ENCODE data around the gene NRG3.
"Not testable (repeated sequence)": the region's sequence is repeated elsewhere in the genome, so short reads cannot be mapped to it uniquely, and the experiment has no call there.

The NRG3 gene

GRCh38 chr10:82622479-82622878 is 747.5 kb downstream of the NRG3 start:
- no peak for DNase-seq

DNA sequence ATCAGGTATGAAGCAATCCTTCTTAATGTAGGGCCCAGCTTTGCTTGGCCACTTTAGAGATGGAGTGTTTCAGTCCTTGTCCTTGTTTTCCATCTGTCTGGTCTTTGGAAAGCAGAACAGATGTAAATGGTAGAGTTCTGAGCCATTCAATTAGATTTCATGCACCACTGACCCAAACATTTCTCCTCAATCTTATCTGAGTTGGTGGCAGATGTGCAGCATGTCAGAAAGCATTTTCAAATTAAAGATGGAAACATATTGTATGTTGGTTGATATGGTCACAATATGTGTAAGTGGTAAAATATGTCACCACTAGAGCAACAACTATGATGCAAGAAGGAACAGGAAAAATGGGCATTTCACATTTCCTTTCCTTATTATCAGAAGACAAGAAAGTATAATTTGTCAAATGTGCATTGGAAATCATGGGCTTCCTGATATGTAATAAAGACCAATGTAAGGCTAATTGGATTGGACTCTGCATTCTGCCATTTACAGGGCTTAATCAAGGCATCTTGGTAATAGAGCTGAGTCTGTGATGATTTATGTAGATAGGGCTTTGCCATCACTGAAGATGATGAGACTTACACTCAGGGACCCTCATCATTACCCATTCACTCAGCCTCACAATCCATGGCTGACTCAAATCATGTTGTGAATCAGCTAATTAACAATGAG is 750.7 kb downstream of the NRG3 start:
- no peak for DNase-seq

DNA sequence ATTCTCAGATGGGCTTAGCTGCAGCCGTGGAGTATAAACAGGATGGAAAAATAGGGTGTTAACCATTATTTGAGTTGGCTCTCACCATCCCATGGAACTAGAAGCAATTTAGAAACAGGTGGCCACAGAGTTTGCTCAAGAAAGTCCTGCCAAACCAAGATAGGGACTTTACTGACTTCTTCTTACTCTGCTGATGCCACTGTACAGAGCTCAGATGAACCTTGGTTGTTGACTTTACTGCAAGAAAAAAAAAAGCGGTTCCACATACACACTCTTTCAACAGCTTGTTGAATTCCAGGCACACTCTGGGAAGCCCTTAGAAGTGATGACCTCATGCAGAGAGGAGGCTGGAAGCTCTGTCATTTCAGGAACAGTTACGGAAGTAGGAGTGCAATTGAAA is 753.4 kb downstream of the NRG3 start:
- DNase-seq: no peak

DNA sequence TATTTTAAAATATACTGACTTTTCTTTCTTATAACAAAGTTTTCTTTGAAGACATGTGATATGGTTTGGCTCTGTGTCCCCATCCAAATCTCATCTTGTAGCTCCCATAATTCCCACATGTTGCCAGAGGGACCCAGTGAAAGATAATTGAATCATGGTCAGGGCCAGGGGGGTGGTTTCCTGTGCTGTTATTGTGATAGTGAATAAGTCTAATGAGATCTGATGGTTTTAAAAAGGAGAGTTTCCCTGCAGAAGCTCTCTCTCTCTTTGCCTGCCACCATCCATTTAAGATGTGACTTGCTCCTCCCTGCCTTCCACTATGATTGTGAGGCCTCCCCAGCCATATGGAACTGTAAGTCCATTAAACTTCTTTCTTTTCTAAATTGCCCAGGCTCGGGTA is 768.1 kb downstream of the NRG3 start:
- DNase-seq: no peak

DNA sequence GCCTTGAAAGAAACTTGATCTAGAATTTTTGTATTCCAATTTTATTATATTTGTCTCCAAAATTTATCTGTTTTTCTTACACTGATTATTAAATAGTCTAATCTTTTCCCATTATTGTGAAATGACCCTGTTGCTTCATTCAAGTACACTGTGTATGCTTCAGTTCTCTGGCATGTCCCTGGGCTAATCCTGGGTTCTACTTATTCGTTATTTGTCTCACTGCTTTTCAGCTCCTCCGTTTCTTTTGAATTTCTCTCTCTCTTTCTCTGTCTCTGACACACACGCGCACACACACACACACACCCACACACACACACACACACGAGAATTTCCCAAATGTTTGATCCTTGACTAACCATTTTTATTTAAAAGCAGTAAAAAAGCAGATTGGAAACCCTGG is 768.6 kb downstream of the NRG3 start:
- DNase-seq: no peak

DNA sequence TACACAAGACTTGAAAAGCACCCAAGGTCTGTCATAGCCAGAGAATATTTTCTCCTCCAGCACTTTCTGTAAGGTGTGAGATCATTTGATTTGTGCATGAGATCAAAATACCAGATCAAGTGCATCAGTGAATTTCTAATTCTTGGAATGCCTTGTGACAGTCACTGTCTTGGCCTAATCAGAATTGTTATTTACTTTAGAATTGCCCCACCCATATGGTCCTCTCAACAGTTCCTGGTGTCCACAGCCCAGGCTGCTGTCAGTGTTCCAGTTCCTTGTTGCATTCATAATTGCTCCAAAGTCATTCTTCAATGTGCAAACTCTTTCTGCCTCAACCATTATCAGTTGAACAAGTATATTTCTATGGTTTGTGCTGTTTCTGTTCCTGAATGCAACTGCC is 770.2 kb downstream of the NRG3 start:
- no peak for DNase-seq

DNA sequence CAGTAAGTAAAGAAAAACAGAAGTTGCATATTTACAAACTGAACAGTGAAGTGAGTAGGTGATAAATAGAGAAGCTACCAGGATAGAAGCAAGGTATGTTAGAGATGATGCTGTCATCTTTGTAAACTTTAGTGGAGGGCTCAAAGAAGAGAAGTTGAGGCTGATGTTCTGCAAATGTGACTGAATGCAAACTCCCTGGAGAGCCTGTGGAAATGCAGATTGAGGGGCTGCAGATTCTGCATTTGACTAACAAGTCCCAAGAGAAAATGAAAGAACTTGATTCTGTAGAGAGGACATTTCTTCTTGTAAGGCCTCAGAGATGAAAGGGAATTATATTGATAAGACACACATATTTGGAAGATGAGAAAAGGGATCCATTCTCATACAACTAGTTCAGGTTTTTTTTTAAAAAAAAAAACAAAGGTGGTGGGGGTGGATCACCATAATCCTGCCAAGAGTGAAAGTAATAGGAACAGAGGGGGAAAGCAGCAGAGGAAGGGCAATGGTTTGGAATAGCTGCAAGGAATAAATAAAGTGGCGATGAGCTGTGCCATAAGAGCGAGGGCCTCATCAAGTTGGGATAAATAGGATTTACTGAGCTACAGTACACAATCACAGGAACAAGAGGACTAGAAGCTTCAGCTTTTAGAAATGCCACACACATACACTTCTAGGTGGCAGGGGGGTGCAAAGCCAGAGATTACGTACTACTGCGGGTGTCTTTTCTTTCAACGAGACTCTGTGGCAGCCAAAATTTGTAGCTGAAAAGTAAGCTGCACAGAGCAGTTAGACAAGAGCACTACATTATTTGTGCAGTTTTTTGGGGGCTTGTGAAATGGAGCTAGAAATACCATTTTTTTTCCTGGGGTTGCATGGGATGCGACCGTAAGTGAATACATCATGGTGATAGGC is 778.5 kb downstream of the NRG3 start:
- no peak for DNase-seq

GRCh38 chr10:82660205-82660604 is 785.2 kb downstream of the NRG3 start:
- DNase-seq: no peak

DNA sequence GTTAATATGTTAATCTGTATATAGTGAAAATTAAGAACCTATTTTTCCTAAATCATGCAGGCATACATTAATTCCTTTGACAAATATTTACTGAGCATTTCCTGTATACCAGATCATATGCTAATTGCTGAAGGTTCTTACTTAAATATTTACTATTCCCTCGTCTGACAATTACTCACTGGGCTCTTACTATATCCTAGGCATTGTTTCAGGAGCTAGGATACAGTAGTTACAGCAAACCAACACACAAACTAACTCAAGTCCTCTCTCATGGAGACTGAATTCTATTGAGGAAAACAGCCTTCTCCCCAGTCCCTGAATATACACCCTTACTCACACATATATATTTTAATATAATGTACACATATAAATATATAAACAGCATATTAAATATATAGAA is 786.0 kb downstream of the NRG3 start:
- no peak for DNase-seq

DNA sequence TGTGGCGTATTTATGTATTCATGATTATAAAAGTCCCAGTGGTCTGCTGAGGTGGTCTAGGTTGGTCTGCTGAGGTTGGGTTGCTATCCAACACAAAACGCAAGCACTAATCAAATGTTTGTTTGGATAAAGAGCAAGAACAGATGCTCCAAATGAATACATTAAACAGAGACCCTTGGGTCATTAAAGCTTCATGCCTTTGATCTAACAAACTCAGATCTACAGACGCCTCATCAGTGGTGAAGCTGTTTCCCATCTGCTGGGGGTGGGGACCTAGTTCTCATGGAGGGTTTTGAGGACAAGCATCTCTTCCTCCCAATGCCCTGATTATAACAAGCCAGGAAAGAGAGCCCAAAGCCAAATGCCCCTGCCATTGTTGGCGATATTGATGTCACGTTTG is 786.7 kb downstream of the NRG3 start:
- DNase-seq: no peak

- DNase-seq: no peak
Observed at GRCh38 chr10:82668221-82668895, 793.4 kb downstream of the NRG3 start.

DNA sequence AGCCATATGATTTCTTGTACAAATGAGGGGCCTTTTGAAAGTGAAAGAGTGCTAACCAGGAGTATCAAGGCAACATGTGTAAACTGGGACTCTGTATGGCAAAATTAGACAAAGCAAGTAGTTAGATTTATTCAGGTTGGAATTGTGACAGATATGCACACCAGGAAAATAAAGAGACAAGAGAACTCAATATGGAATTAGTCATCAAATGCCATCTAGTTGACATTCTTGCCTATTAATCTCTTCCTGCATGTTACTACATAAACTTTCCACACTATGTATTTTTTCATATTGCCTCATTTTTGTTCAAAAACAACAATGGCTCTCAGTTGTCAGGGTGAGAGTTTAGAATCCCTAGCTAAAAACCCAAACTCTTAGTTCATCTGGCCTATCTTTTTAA is 799.0 kb downstream of the NRG3 start:
- no peak for DNase-seq

DNA sequence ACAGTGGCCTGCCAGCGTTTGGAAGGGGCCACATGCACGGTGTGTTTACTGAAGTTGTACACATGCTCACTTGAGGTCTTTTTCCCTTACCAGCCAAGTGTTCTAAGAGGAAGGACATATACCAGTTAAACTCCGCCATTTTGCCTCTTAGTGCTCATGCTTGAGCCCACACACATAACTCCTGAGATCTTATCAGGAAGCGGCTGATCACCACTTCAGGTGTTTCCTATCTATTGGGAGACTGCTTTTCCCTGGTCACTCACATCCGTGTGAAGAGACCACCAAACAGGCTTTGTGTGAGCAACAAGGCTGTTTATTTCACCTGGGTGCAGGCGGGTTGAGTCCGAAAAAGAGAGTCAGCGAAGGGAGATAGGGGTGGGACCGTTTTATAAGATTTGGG is 802.9 kb downstream of the NRG3 start:
- not testable (repeated sequence) for DNase-seq

DNA sequence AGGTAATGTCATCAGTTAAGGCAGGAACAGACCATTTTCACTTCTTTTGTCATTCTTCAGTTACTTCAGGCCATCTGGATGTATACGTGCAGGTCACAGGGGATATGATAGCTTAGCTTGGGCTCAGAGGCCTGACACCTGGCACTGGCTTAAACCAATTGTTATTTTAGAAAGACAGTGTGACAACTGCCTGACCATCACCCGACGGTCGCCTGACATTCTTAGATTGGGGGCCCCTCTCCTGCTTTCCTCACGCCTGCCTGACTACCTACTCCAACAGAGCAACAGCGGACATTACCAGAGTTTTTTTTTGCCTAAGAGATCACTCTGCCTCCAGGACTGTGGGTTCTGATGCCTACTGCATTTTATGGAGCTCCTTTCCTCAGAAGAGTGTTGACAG is 803.5 kb downstream of the NRG3 start:
- not testable (repeated sequence) for DNase-seq

DNA sequence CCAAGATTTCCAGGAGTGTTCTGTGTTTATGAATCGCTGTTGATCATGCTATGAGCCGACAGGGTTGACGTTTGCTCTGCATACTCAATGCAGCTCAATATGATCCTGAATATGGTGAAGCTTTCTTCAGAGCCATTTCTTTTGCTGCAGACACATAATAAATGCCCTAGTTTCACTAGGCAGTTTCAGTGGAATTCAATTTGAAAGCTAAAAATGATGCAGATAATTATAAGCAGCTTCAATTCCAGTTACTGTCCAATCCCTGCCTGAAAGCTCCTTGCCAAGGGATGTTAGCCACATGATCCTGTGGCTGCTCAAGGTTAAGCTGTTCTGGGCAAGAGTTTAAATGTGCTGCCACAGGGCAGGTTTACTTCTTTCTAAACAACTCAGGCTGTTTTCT is 805.6 kb downstream of the NRG3 start:
- DNase-seq: no peak

- no peak for DNase-seq
Observed at GRCh38 chr10:82683945-82684344, 809.0 kb downstream of the NRG3 start.

DNA sequence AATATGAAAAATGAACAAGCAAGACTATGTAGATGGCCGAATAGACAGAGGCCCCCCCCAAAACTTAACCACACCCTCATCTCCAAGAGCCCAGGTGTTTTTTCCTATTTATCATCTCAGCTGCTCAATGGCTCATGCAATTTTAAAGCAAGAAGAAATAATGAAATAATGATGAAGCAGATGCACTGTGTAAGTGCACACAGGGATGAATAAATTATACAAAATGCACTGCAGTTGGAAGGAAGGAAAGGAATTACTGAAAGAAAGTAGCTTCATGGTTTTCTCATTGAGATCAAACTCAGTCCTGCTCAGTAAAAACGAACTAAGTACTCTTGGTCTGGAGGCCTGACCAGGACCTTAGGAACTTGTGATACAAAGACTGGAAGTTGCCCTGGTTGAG is 810.1 kb downstream of the NRG3 start:
- DNase-seq: no peak

- DNase-seq: no peak
Observed at GRCh38 chr10:82691211-82691610, 816.2 kb downstream of the NRG3 start.

DNA sequence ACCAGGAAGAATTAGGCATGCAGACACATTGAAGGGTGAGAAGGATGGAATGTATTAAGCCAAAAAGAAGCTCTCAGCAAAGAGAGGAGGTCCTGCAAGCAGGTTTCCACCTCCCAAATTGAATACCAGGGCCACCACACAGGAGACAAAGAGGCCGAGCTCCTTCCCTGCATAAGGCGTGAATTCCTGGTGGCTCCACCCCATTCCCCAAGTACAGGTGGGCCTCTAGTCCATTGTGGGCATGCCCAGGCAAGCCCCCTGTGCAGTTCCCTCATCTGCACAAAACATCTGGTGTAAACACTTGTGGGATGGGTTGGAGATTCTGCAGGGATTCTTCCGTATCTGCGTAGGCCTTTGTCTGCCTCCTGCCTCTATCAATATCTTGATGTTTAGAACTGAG is 817.5 kb downstream of the NRG3 start:
- DNase-seq: no peak

DNA sequence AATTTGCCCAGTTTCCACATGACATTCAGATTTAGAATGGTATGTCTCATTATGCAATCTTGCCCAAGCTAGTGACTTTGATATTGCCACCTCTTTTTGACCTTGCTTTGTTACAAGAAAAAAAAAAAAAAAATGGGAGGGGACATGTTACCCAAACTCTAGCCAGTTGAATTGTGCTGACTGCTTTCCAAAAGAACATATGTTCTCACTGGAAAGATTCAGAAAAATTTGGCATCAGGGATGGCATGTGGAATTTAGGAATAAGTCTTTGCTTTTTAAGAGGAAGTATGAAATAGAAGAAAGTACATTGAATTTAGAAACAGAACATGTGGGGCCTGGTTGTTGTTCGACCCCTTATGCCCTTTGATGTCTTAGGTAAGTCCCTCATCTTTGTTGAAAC is 846.8 kb downstream of the NRG3 start:
- DNase-seq: no peak

GRCh38 chr10:82722273-82722672 is 847.3 kb downstream of the NRG3 start:
- DNase-seq: no peak

DNA sequence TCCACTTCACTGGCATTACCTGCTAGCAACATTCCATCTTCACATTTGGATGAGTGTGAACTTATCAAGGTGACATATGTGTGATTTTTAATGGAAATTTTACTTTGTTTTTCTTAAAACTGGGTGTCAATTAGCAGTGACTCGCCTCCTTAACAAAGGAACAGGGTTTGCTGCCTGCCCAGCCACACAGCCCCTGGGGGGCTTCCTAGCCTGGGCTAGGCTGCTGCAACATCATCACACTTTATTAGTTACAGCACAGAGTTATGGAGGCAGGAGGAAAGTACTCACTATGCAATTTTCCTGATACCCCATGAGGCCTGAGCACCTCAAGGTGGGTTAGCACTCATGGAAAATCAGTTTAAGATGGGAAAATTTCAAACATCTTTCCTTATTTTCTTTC is 861.3 kb downstream of the NRG3 start:
- no peak for DNase-seq

DNA sequence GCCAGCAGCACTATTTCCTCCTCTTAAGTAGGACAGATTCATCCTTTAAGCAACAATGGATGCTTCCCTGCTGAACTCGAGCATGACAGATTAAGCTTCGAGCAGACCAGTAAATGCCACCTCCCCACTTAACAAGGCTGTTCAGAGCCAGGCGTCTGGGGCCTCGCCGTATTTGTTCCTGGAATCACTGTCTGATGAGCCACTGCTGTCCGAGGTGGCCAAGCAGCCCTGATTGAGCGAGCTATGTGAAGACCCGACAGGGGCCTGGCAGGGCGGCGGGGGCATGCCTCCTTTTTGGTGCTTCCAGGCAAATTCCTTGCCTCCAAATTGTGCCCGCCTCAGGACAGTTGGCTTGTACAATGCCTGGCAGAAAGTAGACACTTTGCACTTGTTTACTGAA is 862.6 kb downstream of the NRG3 start:
- DNase-seq: no peak

DNA sequence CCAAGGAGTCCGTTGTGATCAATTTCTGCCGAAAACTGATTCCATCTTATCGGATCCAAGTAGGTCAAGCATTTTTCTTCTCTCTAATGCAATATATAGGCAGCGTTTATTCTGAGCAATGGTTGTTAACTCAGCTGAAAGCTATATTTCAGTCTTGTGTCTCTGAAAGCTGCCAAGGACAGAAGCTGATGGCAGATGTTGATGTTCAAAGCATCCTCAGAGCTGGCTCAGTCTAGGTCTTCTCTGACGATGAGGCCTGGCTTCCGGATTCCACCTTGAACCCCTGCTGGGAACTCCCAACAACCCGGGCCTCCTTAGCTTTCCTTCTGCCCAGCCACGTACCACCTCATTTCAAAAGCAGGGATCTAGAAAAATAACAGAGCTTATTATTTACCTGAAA is 863.6 kb downstream of the NRG3 start:
- DNase-seq: no peak

Measured in activated T-cell treated with anti-CD3 and anti-CD28 coated beads for 4 hours (primary cell).